Left lung (tissue), 10 donors: ENCODE results near the gene CINP. TPM values are rescaled to one million over a fixed set of nuclear protein-coding genes. Genes with fewer than 3 reads are reported as not detected.
"Not testable (repeated sequence)": the region's sequence is repeated elsewhere in the genome, so short reads cannot be mapped to it uniquely, and the experiment has no call there.

ENCODE experiments used
- ATAC-seq: fragments of 200-7000 bp; cut with Tn5 transposase; one replicate; pipeline ENCODE4 v1.9.1; 2020; ENCODE audit warnings: moderate library complexity
- DNase-seq, 4 donors: peaks; one replicate each; pipeline ENCODE4 v3.0.0-alpha.2; 2013 to 2020
- H3K27ac ChIP-seq, 2 donors: fragments of 200-600 bp; sonication (generic) in 1 of 2; one replicate each; pipeline versions ENCODE4 v1.5.0 to v1.8.0; 2020 to 2021
- H3K27me3 ChIP-seq, 2 donors: fragments of 200-600 bp; sonication (generic) in 1 of 2; one replicate each; pipeline versions ENCODE4 v1.5.0 to v1.8.0; 2020 to 2021
- H3K36me3 ChIP-seq, 2 donors: fragments of 200-600 bp; sonication (generic) in 1 of 2; one replicate each; pipeline versions ENCODE4 v1.5.0 to v1.8.0; 2020 to 2021
- H3K4me1 ChIP-seq, 2 donors: fragments of 200-600 bp; one replicate each; pipeline ENCODE4 v1.8.0; 2021
- H3K4me3 ChIP-seq, 2 donors: fragments of 200-600 bp; sonication (generic) in 1 of 2; one replicate each; pipeline versions ENCODE4 v1.5.0 to v1.8.0; 2020 to 2021; ENCODE audit warnings: mild to moderate bottlenecking in 1 of 2
- H3K9me3 ChIP-seq, 2 donors: fragments of 200-600 bp; sonication (generic) in 1 of 2; one replicate each; pipeline versions ENCODE4 v1.5.0 to v1.8.0; 2020 to 2021
- CTCF ChIP-seq, 2 donors: fragments of 200-600 bp; sonication (generic) in 1 of 2; IDR thresholded peaks; one replicate each; pipeline versions ENCODE4 v1.5.0 to v1.8.0; 2021; ENCODE audit warnings: antibody characterized with exemption in 2 of 2
- intact Hi-C, 2 donors: fragments of 100-400 bp; cut with DNase I; formaldehyde crosslinking; loops; one replicate each; pipeline versions ENCODE4 v1.11.2 to v1.14.2; 2022
- polyA plus RNA-seq, 6 donors: library from polyadenylated mRNA; unstranded; fragments of 120-200 nt; gene quantifications; one replicate each; pipeline ENCODE4 v1.2.1, GENCODE V29; 2013; ENCODE audit not compliant: insufficient read length in 6 of 6
- total RNA-seq, 2 donors: library from RNA; stranded (reverse); fragmentation: NEBNext Ultra II Directional; extraction: Animal tissue kit (Norgen Biotek cat#: 25700); gene quantifications; one replicate each; pipeline ENCODE4 v1.2.1, GENCODE V29; 2021
- donor health status: DM: no; HTN: yes; CAD: no.
- donor health status: DM: no; HTN: no; CAD: no.

The CINP gene
- total and polyA plus RNA-seq, 8 donors: 32.1 to 39.1 (median 36.6) TPM

GRCh38 chr14:102352213-102352612, 10.5 kb downstream of the CINP start:
- no peak for DNase-seq
- ATAC-seq: no peak
- Histone ChIP-seq H3K4me3 (no peak overlapping the region), H3K4me1 (peaks cover 0 to 32% of the 10 kb centered on the region in 2 donors), H3K36me3 (peaks cover 3 to 83% of the 10 kb centered on the region in 2 donors), H3K27me3 (no peaks in the 10 kb centered on the region), H3K27ac (peak overlapping the region in 1 of 2 donors; percentile 90), H3K9me3 (no peaks in the 10 kb centered on the region)
- intact Hi-C loops: no loop called here
- no peak for TF ChIP-seq CTCF (IDR thresholded peaks at IDR 0.05)

GRCh38 chr14:102351593-102351992, 11.1 kb downstream of the CINP start:
- H3K27me3 ChIP-seq, ATAC-seq, H3K9me3 ChIP-seq, H3K4me3 ChIP-seq, intact Hi-C loops, DNase-seq: not testable (repeated sequence)
- Histone ChIP-seq H3K27ac (peak overlapping the region in 1 of 2 donors; percentile 90), H3K36me3 (peaks cover 3 to 83% of the 10 kb centered on the region in 2 donors), H3K4me1 (peaks cover 0 to 32% of the 10 kb centered on the region in 2 donors)

- DNase-seq (peak in 1 of 4 donors; percentile 18), ATAC-seq (no peak)
- no peak for TF ChIP-seq CTCF (IDR thresholded peaks at IDR 0.05)
- intact Hi-C loops: no loop called here
- Histone ChIP-seq H3K36me3 (peaks cover 3 to 83% of the 10 kb centered on the region in 2 donors), H3K4me1 (peaks cover 0 to 32% of the 10 kb centered on the region in 2 donors), H3K27ac (peak overlapping the region in 1 of 2 donors; percentile 90), H3K4me3 (no peak overlapping the region), H3K9me3 (no peaks in the 10 kb centered on the region), H3K27me3 (no peaks in the 10 kb centered on the region)
Observed at GRCh38 chr14:102351023-102351422, 11.7 kb downstream of the CINP start.

GRCh38 chr14:102348376-102348775, 14.3 kb downstream of the CINP start:
- TF ChIP-seq CTCF (IDR thresholded peaks at IDR 0.05): no peak
- H3K27me3 ChIP-seq: no peaks in the 10 kb centered on the region
- H3K4me3 ChIP-seq: no peak overlapping the region
- intact Hi-C loops: no loop called here
- H3K36me3 ChIP-seq: peaks cover 3 to 84% of the 10 kb centered on the region in 2 donors
- ATAC-seq (no peak), DNase-seq (no peak)
- no peak overlapping the region for H3K27ac ChIP-seq
- H3K9me3 ChIP-seq: no peaks in the 10 kb centered on the region
- peaks cover 0 to 30% of the 10 kb centered on the region in 2 donors for H3K4me1 ChIP-seq

GRCh38 chr14:102346645-102347044, 16.0 kb downstream of the CINP start:
- H3K9me3 ChIP-seq: no peaks in the 10 kb centered on the region
- no peaks in the 10 kb centered on the region for H3K27me3 ChIP-seq
- no peak overlapping the region for H3K27ac ChIP-seq
- no peak for TF ChIP-seq CTCF (IDR thresholded peaks at IDR 0.05)
- peaks cover 0 to 14% of the 10 kb centered on the region in 2 donors for H3K4me1 ChIP-seq
- ATAC-seq (no peak), DNase-seq (no peak)
- H3K36me3 ChIP-seq: peaks cover 3 to 86% of the 10 kb centered on the region in 2 donors
- intact Hi-C loops: no loop called here
- no peak overlapping the region for H3K4me3 ChIP-seq

- no peak overlapping the region for H3K4me3 ChIP-seq
- ATAC-seq: no peak
- H3K9me3 ChIP-seq: no peaks in the 10 kb centered on the region
- intact Hi-C loops: no loop called here
- H3K36me3 ChIP-seq: peaks cover 3 to 98% of the 10 kb centered on the region in 2 donors
- H3K27me3 ChIP-seq: no peaks in the 10 kb centered on the region
- no peaks in the 10 kb centered on the region for H3K4me1 ChIP-seq
- DNase-seq: no peak
- no peak overlapping the region for H3K27ac ChIP-seq
- no peak for TF ChIP-seq CTCF (IDR thresholded peaks at IDR 0.05)
Observed at GRCh38 chr14:102345232-102345631, 17.5 kb downstream of the CINP start.
